Measurements from ENCODE around the gene TNNT2. TPM values are rescaled to one million over a fixed set of nuclear protein-coding genes. Genes with fewer than 3 reads are reported as not detected.

The TNNT2 gene
- total and polyA plus RNA-seq, 2 of the 8 experiments (the other 6 are each of a cell fraction or from before 2014, with no cell fraction given): 3.1 to 21.0 TPM

- no peak overlapping the region for H3K14ac ChIP-seq (ENCODE audit: insufficient read length)
These were observed 53.2 kb downstream of the TNNT2 start for GRCh38 chr1:201324306-201324705.

More at GRCh38 chr1:201324306-201324705, 53.2 kb downstream of the TNNT2 start:
- Histone ChIP-seq H3K27me3 (replicated peaks in 1 of 4; ENCODE audit: control insufficient read depth in 3 of 4, extremely low read depth in 1 of 4, insufficient read depth in 3 of 4, low read length in 3 of 4) (no peaks in the 10 kb centered on the region; a peak in 1 of 7 replicates), H4K20me1 (replicated peaks in 1 of 2; ENCODE audit: control insufficient read depth in 1 of 2, insufficient read depth in 2 of 2, low read length in 2 of 2) (no peaks in the 10 kb centered on the region), H2AFZ (ENCODE audit: low read length) (no peak overlapping the region), H3K23ac (ENCODE audit: insufficient read length) (no peak overlapping the region), H3K56ac (replicated peaks; ENCODE audit: insufficient read length, low read depth, low read length) (no peak overlapping the region), H3K23me2 (ENCODE audit: low read depth, low read length) (no peaks in the 10 kb centered on the region; the same call in 1 of the 2 replicates), H3K4me2 (ENCODE audit: insufficient read depth in 1 of 2, low read depth in 2 of 2, low read length in 2 of 2) (no peak overlapping the region), H3K27ac (ENCODE audit: low read depth, low read length) (no peak overlapping the region), H3K9me3 (ENCODE audit: insufficient read depth in 2 of 2, low read depth in 1 of 2, low read length in 1 of 2) (no peaks in the 10 kb centered on the region), H3K4me3 (ENCODE audit: extremely low read depth in 1 of 4, insufficient read depth in 2 of 4, low read depth in 3 of 4, low read length in 4 of 4) (no peak overlapping the region), H2BK5ac (ENCODE audit: low read depth, low read length) (no peak overlapping the region), H2BK120ac (replicated peaks; ENCODE audit: low read depth, low read length) (no peak overlapping the region), H2BK12ac (ENCODE audit: low read depth, low read length) (no peak overlapping the region), H2BK20ac (ENCODE audit: low read length) (no peak overlapping the region), H2AK5ac (ENCODE audit: low read depth, low read length) (no peak overlapping the region), H3K4me1 (replicated peaks in 1 of 4; ENCODE audit: control insufficient read depth in 3 of 4, insufficient read depth in 4 of 4, low read length in 3 of 4) (no peaks in the 10 kb centered on the region; a peak in 1 of 7 replicates), H3K79me1 (ENCODE audit: low read depth, low read length) (no peaks in the 10 kb centered on the region), H2BK15ac (ENCODE audit: low read length) (no peak overlapping the region), H4K8ac (ENCODE audit: extremely low read depth, insufficient read depth, low read length) (no peak overlapping the region), H3K4ac (replicated peaks; ENCODE audit: insufficient read length, low read depth, low read length) (no peak overlapping the region), H4K91ac (replicated peaks; ENCODE audit: insufficient read length, low read length) (no peak overlapping the region), H4K5ac (ENCODE audit: insufficient read length, low read depth, low read length) (no peak overlapping the region), H3K79me2 (ENCODE audit: control insufficient read depth in 1 of 2, insufficient read depth in 2 of 2, low read length in 2 of 2) (no peaks in the 10 kb centered on the region), H3K9ac (replicated peaks in 1 of 4; ENCODE audit: extremely low read depth in 1 of 4, low read depth in 3 of 4, low read length in 3 of 4) (no peak overlapping the region), H3K36me3 (ENCODE audit: control insufficient read depth in 2 of 4, insufficient read depth in 4 of 4, low read length in 3 of 4) (no peaks in the 10 kb centered on the region), H3K18ac (ENCODE audit: extremely low read depth, low read length) (no peak overlapping the region)
- ChIA-PET CTCF (ENCODE audit: partially characterized antibody) (interaction anchor here (0.6 to 3.0 kb wide), 10 partner anchors 9 to 188 kb away, joined by 3 to 18 read pairs (median 5); no protein-coding TSS in a partner anchor), POLR2A (ENCODE audit: partially characterized antibody) (interaction anchor here (1.5 kb wide), 1 partner anchor 60 kb away, joined by 4 read pairs; no protein-coding TSS in a partner anchor)
- WGBS, 2 experiments (ENCODE audit: extremely low coverage in 1 of 2, insufficient coverage in 1 of 2, insufficient read length in 1 of 2, insufficient replicate concordance in 2 of 2, low coverage in 1 of 2, low lambda C conversion rate in 2 of 2, missing lambda C conversion rate in 1 of 2): 94% methylated on average over 4 of the region's 4 CpGs; no CpG with 5 or more reads in 1 of the 2 experiments
- TF ChIP-seq BRCA1 (IDR thresholded peaks at IDR 0.05; ENCODE audit: low read depth, low read length) (no peak), ATF3 (IDR thresholded peaks at IDR 0.05; ENCODE audit: insufficient read depth, low read depth, low read length) (no peak), RNF2 (IDR thresholded peaks at IDR 0.05; ENCODE audit: borderline replicate concordance, low read depth, low read length, missing control alignments, poor library complexity, severe bottlenecking) (no peak), RFX5 (IDR thresholded peaks at IDR 0.05; ENCODE audit: borderline replicate concordance, low read depth, low read length) (no peak), ATF2 (IDR thresholded peaks at IDR 0.05; ENCODE audit: low read length) (no peak), YY1 (IDR thresholded peaks at IDR 0.05; ENCODE audit: low read depth, low read length) (no peak)
- FAIRE-seq (no peak), DNase-seq (ENCODE audit: low read depth in 1 of 2, low spot score in 2 of 2) (no peak)

All from H1 (cell line).